GM08714 (cell line): Measurements from ENCODE around the gene PLBD2.

Experiments used
- H3K4me3 ChIP-seq: fragments of 200-500 bp; sonication (Bioruptor generic); 2 replicates; pipeline ENCODE4 v1.5.1; 2014; ENCODE audit warnings: mild to moderate bottlenecking, low read length, inconsistent platforms
- ZNF274 ChIP-seq: IDR thresholded peaks from 2 replicates; pipeline ENCODE4 v1.6.1; 2012; ENCODE audit warnings: mild to moderate bottlenecking, low read depth, low read length

PLBD2 gene

GRCh38 chr12:113391650-113392337 lies 33.4 kb downstream of the PLBD2 start:
- no peak for TF ChIP-seq ZNF274
- no peak overlapping the region for H3K4me3 ChIP-seq

- no peak overlapping the region for H3K4me3 ChIP-seq
- no peak for TF ChIP-seq ZNF274
These were observed 34.1 kb downstream of the PLBD2 start for GRCh38 chr12:113392520-113392919.

GRCh38 chr12:113392988-113393579 lies 34.7 kb downstream of the PLBD2 start:
- H3K4me3 ChIP-seq = no peak overlapping the region
- TF ChIP-seq ZNF274 = no peak

GRCh38 chr12:113393749-113394148 lies 35.4 kb downstream of the PLBD2 start:
- H3K4me3 ChIP-seq = no peak overlapping the region
- no peak for TF ChIP-seq ZNF274

GRCh38 chr12:113395119-113395518 lies 36.7 kb downstream of the PLBD2 start:
- no peak overlapping the region for H3K4me3 ChIP-seq
- no peak for TF ChIP-seq ZNF274

GRCh38 chr12:113396200-113396599 lies 37.8 kb downstream of the PLBD2 start:
- TF ChIP-seq ZNF274 = no peak
- H3K4me3 ChIP-seq = no peak overlapping the region

GRCh38 chr12:113396828-113397496 lies 38.6 kb downstream of the PLBD2 start:
- no peak overlapping the region for H3K4me3 ChIP-seq
- no peak for TF ChIP-seq ZNF274

GRCh38 chr12:113397497-113398197 lies 39.3 kb downstream of the PLBD2 start:
- no peak overlapping the region for H3K4me3 ChIP-seq
- TF ChIP-seq ZNF274 = no peak

GRCh38 chr12:113398346-113399290 lies 40.2 kb downstream of the PLBD2 start:
- no peak for TF ChIP-seq ZNF274
- no peak overlapping the region for H3K4me3 ChIP-seq

GRCh38 chr12:113399490-113399889 lies 41.1 kb downstream of the PLBD2 start:
- no peak for TF ChIP-seq ZNF274
- no peak overlapping the region for H3K4me3 ChIP-seq

- no peak for TF ChIP-seq ZNF274
- no peak overlapping the region for H3K4me3 ChIP-seq
These were observed 42.0 kb downstream of the PLBD2 start for GRCh38 chr12:113400362-113400761.

- no peak for TF ChIP-seq ZNF274
- no peak overlapping the region for H3K4me3 ChIP-seq
These were observed 42.9 kb downstream of the PLBD2 start for GRCh38 chr12:113401066-113402000.

GRCh38 chr12:113402586-113403260 lies 44.3 kb downstream of the PLBD2 start:
- no peak overlapping the region for H3K4me3 ChIP-seq
- TF ChIP-seq ZNF274 = no peak
